ENCODE data around the gene IGF2R. TPM values are rescaled to one million over a fixed set of nuclear protein-coding genes. Genes with fewer than 3 reads are reported as not detected.

The IGF2R gene
- total RNA-seq, 6 experiments from 2014 or later = 77.3 to 119 (median 88.1) TPM

- DNase-seq = peak; percentile 45
- TF ChIP-seq, protein P1, sequence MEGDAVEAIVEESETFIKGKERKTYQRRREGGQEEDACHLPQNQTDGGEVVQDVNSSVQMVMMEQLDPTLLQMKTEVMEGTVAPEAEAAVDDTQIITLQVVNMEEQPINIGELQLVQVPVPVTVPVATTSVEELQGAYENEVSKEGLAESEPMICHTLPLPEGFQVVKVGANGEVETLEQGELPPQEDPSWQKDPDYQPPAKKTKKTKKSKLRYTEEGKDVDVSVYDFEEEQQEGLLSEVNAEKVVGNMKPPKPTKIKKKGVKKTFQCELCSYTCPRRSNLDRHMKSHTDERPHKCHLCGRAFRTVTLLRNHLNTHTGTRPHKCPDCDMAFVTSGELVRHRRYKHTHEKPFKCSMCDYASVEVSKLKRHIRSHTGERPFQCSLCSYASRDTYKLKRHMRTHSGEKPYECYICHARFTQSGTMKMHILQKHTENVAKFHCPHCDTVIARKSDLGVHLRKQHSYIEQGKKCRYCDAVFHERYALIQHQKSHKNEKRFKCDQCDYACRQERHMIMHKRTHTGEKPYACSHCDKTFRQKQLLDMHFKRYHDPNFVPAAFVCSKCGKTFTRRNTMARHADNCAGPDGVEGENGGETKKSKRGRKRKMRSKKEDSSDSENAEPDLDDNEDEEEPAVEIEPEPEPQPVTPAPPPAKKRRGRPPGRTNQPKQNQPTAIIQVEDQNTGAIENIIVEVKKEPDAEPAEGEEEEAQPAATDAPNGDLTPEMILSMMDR (IDR thresholded peaks at IDR 0.05) = no peak
Measured at GRCh38 chr6:159935633-159936032, 33.2 kb upstream of the IGF2R start.

GRCh38 chr6:159939591-159940016 lies 29.3 kb upstream of the IGF2R start:
- H3K9me3 Mint-ChIP-seq = peaks cover 29% of the 10 kb centered on the region
- DNase-seq = no peak

More at GRCh38 chr6:159935633-159936032, 33.2 kb upstream of the IGF2R start:
- H3K4me1 Mint-ChIP-seq (ENCODE audit: low read depth) = peaks cover 43% of the 10 kb centered on the region
- no peak overlapping the region for H3K4me3 Mint-ChIP-seq
- peaks cover 7% of the 10 kb centered on the region; the same call in 1 of the 2 replicates for H3K27me3 Mint-ChIP-seq (ENCODE audit: insufficient read depth)
- H3K36me3 Mint-ChIP-seq (ENCODE audit: low read depth) = no peaks in the 10 kb centered on the region
- peaks cover 14% of the 10 kb centered on the region for H3K9me3 Mint-ChIP-seq
- no peak overlapping the region for H3K27ac Mint-ChIP-seq

GRCh38 chr6:159941286-159942113 lies 27.4 kb upstream of the IGF2R start:
- peak; percentile 50 for DNase-seq
- H3K4me3 Mint-ChIP-seq = no peak overlapping the region
- H3K4me1 Mint-ChIP-seq (ENCODE audit: low read depth) = peaks cover 17% of the 10 kb centered on the region
- H3K36me3 Mint-ChIP-seq (ENCODE audit: low read depth) = peaks cover 13% of the 10 kb centered on the region
- H3K27me3 Mint-ChIP-seq (ENCODE audit: insufficient read depth) = peaks cover 4% of the 10 kb centered on the region
- H3K27ac Mint-ChIP-seq = no peak overlapping the region
- TF ChIP-seq, protein P1 (IDR thresholded peaks at IDR 0.05) = peak; percentile 82
- peaks cover 21% of the 10 kb centered on the region for H3K9me3 Mint-ChIP-seq

More at GRCh38 chr6:159939591-159940016, 29.3 kb upstream of the IGF2R start:
- Mint-ChIP-seq H3K27ac (no peak overlapping the region), H3K4me1 (ENCODE audit: low read depth) (peaks cover 36% of the 10 kb centered on the region), H3K36me3 (ENCODE audit: low read depth) (peaks cover 7% of the 10 kb centered on the region), H3K4me3 (no peak overlapping the region), H3K27me3 (ENCODE audit: insufficient read depth) (peaks cover 2% of the 10 kb centered on the region)
- TF ChIP-seq, protein P1 (IDR thresholded peaks at IDR 0.05) = no peak

DNA sequence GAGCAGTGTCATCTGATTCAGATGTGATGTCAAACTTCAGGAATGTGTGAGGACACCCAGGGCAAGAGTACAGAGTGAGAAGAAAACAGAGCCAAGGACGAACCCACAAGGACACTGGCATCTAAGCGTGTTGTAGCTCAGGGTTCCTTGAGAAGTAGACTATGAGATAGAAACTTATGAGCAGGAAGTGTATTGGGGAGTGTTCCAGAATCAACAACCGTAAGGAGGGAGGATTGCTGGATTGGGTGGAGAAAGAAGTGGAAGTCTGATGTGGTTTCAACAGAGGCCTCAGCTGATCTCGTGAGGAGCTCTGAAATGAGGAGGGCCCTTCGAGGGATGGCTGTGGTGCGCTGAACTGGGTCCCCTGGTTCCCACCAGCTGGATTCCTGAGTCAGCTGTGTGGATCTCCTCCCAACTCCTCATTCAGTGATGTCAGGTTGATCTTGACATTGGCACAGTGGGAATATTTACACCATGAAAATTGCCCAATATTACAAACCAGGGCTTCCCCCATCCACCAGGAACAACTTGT lies 25.7 kb upstream of the IGF2R start:
- Mint-ChIP-seq H3K27me3 (ENCODE audit: insufficient read depth) (peaks cover 9% of the 10 kb centered on the region), H3K4me3 (peak overlapping the region; percentile 42), H3K4me1 (ENCODE audit: low read depth) (peaks cover 16% of the 10 kb centered on the region), H3K27ac (peak overlapping the region; percentile 55; the same call in 1 of the 2 replicates), H3K9me3 (peaks cover 21% of the 10 kb centered on the region), H3K36me3 (ENCODE audit: low read depth) (peaks cover 13% of the 10 kb centered on the region)
- peak; percentile 37 for DNase-seq
- TF ChIP-seq, protein P1 (IDR thresholded peaks at IDR 0.05) = no peak

- peaks cover 13% of the 10 kb centered on the region for H3K36me3 Mint-ChIP-seq (ENCODE audit: low read depth)
- no peak for DNase-seq
- H3K4me3 Mint-ChIP-seq = no peak overlapping the region
- no peak overlapping the region for H3K27ac Mint-ChIP-seq
- TF ChIP-seq, protein P1 (IDR thresholded peaks at IDR 0.05) = no peak
- H3K9me3 Mint-ChIP-seq = peaks cover 21% of the 10 kb centered on the region
- peaks cover 13% of the 10 kb centered on the region for H3K27me3 Mint-ChIP-seq (ENCODE audit: insufficient read depth)
- H3K4me1 Mint-ChIP-seq (ENCODE audit: low read depth) = peaks cover 16% of the 10 kb centered on the region
Measured at GRCh38 chr6:159943968-159944598, 24.8 kb upstream of the IGF2R start.
